NCI-H1694 treated with DMSO at 0.1 percent for 48 hours (cell line): ENCODE measurements around the gene CEL.
"Not testable (repeated sequence)": the region's sequence is repeated elsewhere in the genome, so short reads cannot be mapped to it uniquely, and the experiment has no call there.

Source experiments
- DNase-seq: peaks from one replicate; lab custom pipeline; 2025; lab: John Stamatoyannopoulos, UW

CEL gene

GRCh38 chr9:133061764-133062145, at the start of gene CEL:
Gene CEL (plus strand): TSS chr9:133061981. CDS start chr9:133062003, 22 bp downstream.
- not testable (repeated sequence) for DNase-seq

GRCh38 chr9:133014696-133015095, 47.1 kb upstream of the CEL start:
- no peak for DNase-seq

- no peak for DNase-seq
Observed at GRCh38 chr9:133023117-133023890, 38.5 kb upstream of the CEL start.

- no peak for DNase-seq
Observed at GRCh38 chr9:133026426-133026825, 35.4 kb upstream of the CEL start.

- DNase-seq: no peak
Observed at GRCh38 chr9:133027134-133027533, 34.6 kb upstream of the CEL start.

GRCh38 chr9:133028221-133028620, 33.6 kb upstream of the CEL start:
- DNase-seq: no peak

- no peak for DNase-seq
Observed at GRCh38 chr9:133029994-133030316, 31.8 kb upstream of the CEL start.

- peak; percentile 98 for DNase-seq
Observed at GRCh38 chr9:133030317-133031129, 31.3 kb upstream of the CEL start, which contains the start of gene GTF3C5. Gene GTF3C5 (plus strand): TSS chr9:133030997. CDS start chr9:133031012, 15 bp downstream.

- no peak for DNase-seq
Observed at GRCh38 chr9:133031130-133031422, 30.7 kb upstream of the CEL start.

GRCh38 chr9:133031496-133031911, 30.3 kb upstream of the CEL start:
- no peak for DNase-seq

GRCh38 chr9:133032171-133032570, 29.6 kb upstream of the CEL start:
- no peak for DNase-seq

- no peak for DNase-seq
Observed at GRCh38 chr9:133035669-133036068, 26.1 kb upstream of the CEL start.

- DNase-seq: no peak
Observed at GRCh38 chr9:133037775-133038515, 23.8 kb upstream of the CEL start.

- DNase-seq: not testable (repeated sequence)
Observed at GRCh38 chr9:133040892-133041479, 20.8 kb upstream of the CEL start.

GRCh38 chr9:133041958-133042357, 19.8 kb upstream of the CEL start:
- DNase-seq: no peak

GRCh38 chr9:133042676-133043075, 19.1 kb upstream of the CEL start:
- DNase-seq: no peak

- DNase-seq: peak; percentile 9
Observed at GRCh38 chr9:133043449-133044035, 18.2 kb upstream of the CEL start.

- no peak for DNase-seq
Observed at GRCh38 chr9:133044125-133044524, 17.7 kb upstream of the CEL start.

GRCh38 chr9:133044661-133045060, 17.1 kb upstream of the CEL start:
- DNase-seq: no peak

- no peak for DNase-seq
Observed at GRCh38 chr9:133045132-133045531, 16.6 kb upstream of the CEL start.

GRCh38 chr9:133046196-133046899, 15.4 kb upstream of the CEL start:
- no peak for DNase-seq
